ENCODE data around the gene TAS1R2. TPM values are rescaled to one million over a fixed set of nuclear protein-coding genes. Genes with fewer than 3 reads are reported as not detected.

Gene TAS1R2
- total RNA-seq, 1 experiment from 2014 or later: not detected

DNA sequence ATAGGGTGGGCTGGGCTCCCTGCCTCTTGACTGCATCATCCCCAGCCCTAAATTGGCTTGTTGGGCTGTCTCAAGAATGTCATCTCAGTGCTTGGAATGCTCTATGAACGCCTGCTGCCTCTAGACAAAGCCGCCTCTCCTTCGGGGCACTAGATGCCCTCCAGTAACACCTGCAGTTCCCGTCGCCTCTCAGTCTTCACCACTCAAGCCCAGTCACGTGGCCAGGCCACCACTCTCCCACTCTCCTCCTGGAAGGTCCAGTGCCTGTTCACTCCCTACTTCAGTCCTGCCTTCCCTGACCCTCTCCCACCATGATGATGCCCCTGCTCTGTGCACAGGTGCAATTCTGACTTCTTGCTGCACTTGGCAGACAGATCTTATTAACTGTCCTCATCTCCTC is 7.0 kb downstream of the TAS1R2 start:
- H2BK5ac ChIP-seq (ENCODE audit: insufficient read length, low read length): no peak overlapping the region
- H2BK20ac ChIP-seq (ENCODE audit: low read depth, low read length, poor library complexity, severe bottlenecking): no peak overlapping the region
- H2BK15ac ChIP-seq (ENCODE audit: low read depth, low read length): no peak overlapping the region
- no peak overlapping the region for H2BK120ac ChIP-seq (ENCODE audit: low read depth, low read length, poor library complexity, severe bottlenecking)
- H3K4ac ChIP-seq (ENCODE audit: low read depth, low read length): no peak overlapping the region
- no peaks in the 10 kb centered on the region for H3K36me3 Mint-ChIP-seq (ENCODE audit: insufficient read depth in 1 of 3, low read depth in 3 of 3)
- no peak overlapping the region for H3K27ac ChIP-seq (ENCODE audit: insufficient read length, low read depth, low read length)
- H3T11ph ChIP-seq (ENCODE audit: low read length): no peak overlapping the region
- H3K79me1 ChIP-seq (ENCODE audit: insufficient read depth, low read depth, low read length, poor library complexity, severe bottlenecking): no peaks in the 10 kb centered on the region
- H3K9me3 Mint-ChIP-seq: peaks cover 2 to 3% of the 10 kb centered on the region in 2 experiments; a peak in 3 of 5 replicates
- no peak overlapping the region for H3K27ac Mint-ChIP-seq
- TF ChIP-seq CTCF (conservative IDR thresholded peaks at IDR 0.05): no peak
- H4K91ac ChIP-seq (ENCODE audit: insufficient read length, low read depth, low read length): no peak overlapping the region
- H3K27me3 Mint-ChIP-seq (ENCODE audit: low read depth): peaks cover 42% of the 10 kb centered on the region
- H3K9ac ChIP-seq (ENCODE audit: extremely low read depth, insufficient read length, low read length): no peak overlapping the region
- H3K18ac ChIP-seq (ENCODE audit: insufficient read length, low read depth, low read length): no peak overlapping the region
- H3K23ac ChIP-seq (ENCODE audit: insufficient read length, low read depth, low read length): no peak overlapping the region
- no peaks in the 10 kb centered on the region for H3K79me2 ChIP-seq (ENCODE audit: insufficient read depth, low read length)
- H2AFZ ChIP-seq (ENCODE audit: low read length): no peak overlapping the region
- H4K8ac ChIP-seq (replicated peaks; ENCODE audit: insufficient read length, low read depth, low read length): no peak overlapping the region
- peaks cover 4% of the 10 kb centered on the region; the same call in 1 of the 2 replicates for H3K27me3 ChIP-seq (ENCODE audit: insufficient read depth, low read length)
- no peaks in the 10 kb centered on the region for H3K9me3 ChIP-seq (ENCODE audit: control insufficient read depth, low read depth, low read length)
- no peak overlapping the region for H2AK5ac ChIP-seq (ENCODE audit: insufficient read length, low read length)
- H3K56ac ChIP-seq (ENCODE audit: insufficient read length, low read depth, low read length): no peak overlapping the region
- no peaks in the 10 kb centered on the region for H3K4me1 Mint-ChIP-seq
- no peaks in the 10 kb centered on the region for H3K4me1 ChIP-seq (ENCODE audit: insufficient read depth, low read length)
- H4K5ac ChIP-seq (ENCODE audit: insufficient read length, low read depth, low read length): no peak overlapping the region
- H3K4me3 Mint-ChIP-seq: no peak overlapping the region
- no peak for DNase-seq
- no peak overlapping the region; the same call in 1 of the 2 replicates for H3K14ac ChIP-seq (ENCODE audit: insufficient read depth, low read length)
- no CpG with 5 or more reads among the region's 6 CpGs for WGBS (ENCODE audit: extremely low coverage, insufficient read length, low lambda C conversion rate)
- H3K4me2 ChIP-seq (ENCODE audit: insufficient read depth, insufficient read length, low read length): no peak overlapping the region
- H4K20me1 ChIP-seq (ENCODE audit: control insufficient read depth, insufficient read depth, insufficient read length): no peaks in the 10 kb centered on the region
- no peak overlapping the region for H2BK12ac ChIP-seq (ENCODE audit: insufficient read length, low read depth, low read length)
- no peaks in the 10 kb centered on the region for H3K23me2 ChIP-seq (ENCODE audit: insufficient read length, low read depth, low read length, poor library complexity, severe bottlenecking)

Data from H9 (cell line).